Lower leg skin (tissue), 3 donors: ENCODE results near the gene NT5DC2.

Experiments
- CTCF ChIP-seq, 3 donors: fragments of 450-650 bp; IDR thresholded peaks; one replicate each; pipeline ENCODE4 v1.5.1; 2016; ENCODE audit warnings: antibody characterized with exemption in 3 of 3, mild to moderate bottlenecking in 3 of 3, moderate library complexity in 2 of 3
- POLR2A ChIP-seq, 2 donors: fragments of 450-650 bp; IDR thresholded peaks; one replicate each; pipeline ENCODE4 v1.6.1; 2016 to 2017; ENCODE audit warnings: antibody characterized with exemption in 2 of 2, mild to moderate bottlenecking in 1 of 2, moderate library complexity in 1 of 2

GRCh38 chr3:52513281-52513680 lies 20.4 kb downstream of the NT5DC2 start:
- no peak for TF ChIP-seq CTCF (IDR thresholded peaks at IDR 0.05)
- TF ChIP-seq POLR2A (IDR thresholded peaks at IDR 0.05): no peak
